Activated CD4-positive, alpha-beta memory T cell treated with anti-CD3 and anti-CD28 coated beads, Interleukin-2, amount 10 ng/mL, durations not matched to agents 7 days and 5 days (primary cell): ENCODE data around the gene MRC1. TPM values are rescaled to one million over a fixed set of nuclear protein-coding genes. Genes with fewer than 3 reads are reported as not detected.

Experiments used
- CTCF ChIA-PET: fragments of 350-600 bp; sonication (Branson Sonifier 250); formaldehyde crosslinking; loops from one replicate; lab custom pipeline; 2021; ENCODE audit warnings: antibody characterized with exemption, inconsistent platforms; lab: Charles Lee
- POLR2A ChIA-PET: fragments of 350-600 bp; sonication (Branson Sonifier 250); formaldehyde crosslinking; loops from one replicate; lab custom pipeline; 2021; ENCODE audit warnings: antibody characterized with exemption; lab: Charles Lee
- DNase-seq: peaks from one replicate; pipeline ENCODE4 v3.0.0-alpha.2; 2020
- H3K27ac Mint-ChIP-seq: one replicate; pipeline ENCODE4 v1.8.0; 2021; ENCODE audit warnings: mild to moderate bottlenecking, mixed read lengths
- H3K27me3 Mint-ChIP-seq: one replicate; pipeline ENCODE4 v1.8.0; 2021; ENCODE audit warnings: mixed read lengths
- H3K36me3 Mint-ChIP-seq: one replicate; pipeline ENCODE4 v1.8.0; 2021; ENCODE audit warnings: low read depth, mixed read lengths
- H3K4me1 Mint-ChIP-seq: one replicate; pipeline ENCODE4 v1.8.0; 2021; ENCODE audit warnings: mixed read lengths
- H3K4me3 Mint-ChIP-seq: one replicate; pipeline ENCODE4 v1.8.0; 2021; ENCODE audit warnings: mild to moderate bottlenecking, mixed read lengths
- H3K9me3 Mint-ChIP-seq: one replicate; pipeline ENCODE4 v1.8.0; 2021; ENCODE audit warnings: mixed read lengths
- total RNA-seq, 2 experiments: library from RNA; stranded (reverse); gene quantifications; one replicate each; pipeline ENCODE4 v1.2.3, GENCODE V29; 2021

MRC1 gene
- total RNA-seq, 2 experiments from 2014 or later: not detected

DNA sequence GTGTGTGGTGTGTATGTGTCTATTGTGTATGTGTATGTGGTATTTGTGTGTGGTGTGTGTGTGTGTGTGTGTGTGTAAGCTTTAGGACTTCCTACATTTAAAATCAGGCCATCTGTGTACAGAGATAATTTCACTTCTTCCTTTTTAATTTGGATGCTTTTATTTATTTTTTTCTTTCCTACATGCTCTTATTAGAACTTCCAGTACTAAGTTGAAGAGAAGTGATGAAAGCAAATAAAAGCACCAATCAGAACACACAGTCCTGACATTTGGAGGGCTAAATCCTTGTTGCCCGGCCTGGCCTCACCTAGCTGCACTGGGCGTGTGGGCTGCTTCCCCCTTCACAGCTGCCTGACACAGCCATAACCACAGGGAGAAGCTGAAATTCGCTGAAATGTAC lies 3.8 kb upstream of the MRC1 start:
- Mint-ChIP-seq H3K4me1 (peaks cover 3% of the 10 kb centered on the region), H3K36me3 (no peaks in the 10 kb centered on the region), H3K27ac (no peak overlapping the region), H3K9me3 (no peaks in the 10 kb centered on the region), H3K27me3 (peaks cover 11% of the 10 kb centered on the region), H3K4me3 (no peak overlapping the region)
- DNase-seq: no peak
- ChIA-PET POLR2A (no interaction called here), CTCF (no interaction called here)

- ChIA-PET CTCF (no interaction called here), POLR2A (no interaction called here)
- Mint-ChIP-seq H3K27ac (no peak overlapping the region), H3K27me3 (peaks cover 13% of the 10 kb centered on the region), H3K4me3 (no peak overlapping the region), H3K36me3 (no peaks in the 10 kb centered on the region), H3K4me1 (peaks cover 3% of the 10 kb centered on the region), H3K9me3 (no peaks in the 10 kb centered on the region)
- DNase-seq: no peak
Measured at GRCh38 chr10:17805921-17806577, 3.1 kb upstream of the MRC1 start.

- Mint-ChIP-seq H3K36me3 (no peaks in the 10 kb centered on the region), H3K27ac (no peak overlapping the region), H3K4me3 (no peak overlapping the region), H3K4me1 (peaks cover 3% of the 10 kb centered on the region), H3K27me3 (peaks cover 17% of the 10 kb centered on the region), H3K9me3 (no peaks in the 10 kb centered on the region)
- ChIA-PET CTCF (no interaction called here), POLR2A (no interaction called here)
- DNase-seq: no peak
Measured at GRCh38 chr10:17811146-17811865, 2.2 kb downstream of the MRC1 start.

GRCh38 chr10:17814973-17815372 lies 5.8 kb downstream of the MRC1 start:
- CTCF ChIA-PET: no interaction called here
- H3K4me1 Mint-ChIP-seq: no peaks in the 10 kb centered on the region
- H3K27ac Mint-ChIP-seq: no peak overlapping the region
- no peak for DNase-seq
- H3K4me3 Mint-ChIP-seq: no peak overlapping the region
- no peaks in the 10 kb centered on the region for H3K9me3 Mint-ChIP-seq
- H3K27me3 Mint-ChIP-seq: peaks cover 12% of the 10 kb centered on the region
- POLR2A ChIA-PET: no interaction called here
- H3K36me3 Mint-ChIP-seq: no peaks in the 10 kb centered on the region

- peaks cover 6% of the 10 kb centered on the region for H3K27me3 Mint-ChIP-seq
- POLR2A ChIA-PET: no interaction called here
- DNase-seq: no peak
- no peak overlapping the region for H3K27ac Mint-ChIP-seq
- H3K4me3 Mint-ChIP-seq: no peak overlapping the region
- CTCF ChIA-PET: no interaction called here
- H3K9me3 Mint-ChIP-seq: no peaks in the 10 kb centered on the region
- H3K4me1 Mint-ChIP-seq: no peaks in the 10 kb centered on the region
- no peaks in the 10 kb centered on the region for H3K36me3 Mint-ChIP-seq
Measured at GRCh38 chr10:17816199-17816598, 7.1 kb downstream of the MRC1 start.

DNA sequence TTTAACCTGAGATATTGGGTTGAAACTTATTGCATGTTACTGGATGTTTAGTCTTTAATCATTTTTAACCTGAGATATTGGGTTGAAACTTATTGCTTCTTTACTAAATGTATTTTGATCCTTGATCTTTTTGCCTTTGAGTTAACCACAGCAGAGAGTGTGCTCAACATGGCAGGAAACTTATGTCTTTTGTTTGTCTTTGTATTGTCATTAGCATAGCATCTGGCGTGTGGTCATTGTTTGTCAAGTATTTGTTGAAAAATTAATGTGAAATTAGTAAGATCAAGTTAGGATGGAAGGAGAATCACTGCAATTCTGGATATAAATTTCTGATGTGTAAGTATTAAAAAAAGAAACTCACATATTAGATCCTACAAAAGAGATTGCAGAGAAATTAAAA lies 8.2 kb downstream of the MRC1 start:
- no peak for DNase-seq
- Mint-ChIP-seq H3K4me1 (no peaks in the 10 kb centered on the region), H3K36me3 (no peaks in the 10 kb centered on the region), H3K4me3 (no peak overlapping the region), H3K9me3 (no peaks in the 10 kb centered on the region), H3K27ac (no peak overlapping the region), H3K27me3 (peaks cover 9% of the 10 kb centered on the region)
- ChIA-PET POLR2A (no interaction called here), CTCF (no interaction called here)

DNA sequence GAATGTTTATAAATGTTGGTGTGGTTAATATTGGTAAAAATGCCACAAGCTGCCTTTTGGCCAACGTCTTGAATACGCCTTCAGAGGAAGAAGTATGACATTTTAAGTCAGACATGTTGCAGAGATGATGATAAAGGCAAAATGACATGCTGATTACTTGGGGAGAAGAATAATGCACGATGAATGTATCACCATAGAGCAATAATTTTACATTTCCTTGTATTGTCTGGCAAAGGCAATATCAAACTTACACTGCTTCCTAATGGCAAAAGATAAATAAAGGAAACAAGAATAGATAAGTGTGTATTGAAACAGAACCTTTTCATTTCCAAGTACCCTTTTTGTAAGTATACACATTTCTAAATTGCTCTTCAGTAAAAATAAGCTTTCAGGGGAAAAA lies 8.6 kb downstream of the MRC1 start:
- no peak overlapping the region for H3K4me3 Mint-ChIP-seq
- peaks cover 9% of the 10 kb centered on the region for H3K27me3 Mint-ChIP-seq
- H3K9me3 Mint-ChIP-seq: no peaks in the 10 kb centered on the region
- CTCF ChIA-PET: no interaction called here
- no peak for DNase-seq
- POLR2A ChIA-PET: no interaction called here
- H3K4me1 Mint-ChIP-seq: no peaks in the 10 kb centered on the region
- H3K27ac Mint-ChIP-seq: no peak overlapping the region
- no peaks in the 10 kb centered on the region for H3K36me3 Mint-ChIP-seq

DNA sequence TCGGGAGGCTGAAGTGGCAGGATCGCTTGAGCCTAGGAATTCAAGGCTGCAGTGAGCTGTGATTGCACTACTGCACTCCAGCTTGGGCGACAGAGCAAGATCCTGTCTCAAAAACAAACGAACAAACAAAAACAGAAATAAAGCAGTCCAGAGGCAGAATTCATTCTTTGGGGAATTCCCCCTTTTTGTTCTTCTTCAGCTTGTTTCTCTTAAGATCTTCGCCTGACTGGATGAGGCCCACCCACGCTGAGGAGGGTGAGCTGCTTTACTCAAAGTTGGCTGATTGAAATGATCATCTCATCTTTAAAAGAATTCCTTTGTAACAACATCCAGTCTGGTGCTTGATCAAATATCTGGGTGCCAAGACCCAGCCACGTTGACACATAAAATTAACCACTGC lies 10.7 kb downstream of the MRC1 start:
- POLR2A ChIA-PET: no interaction called here
- H3K9me3 Mint-ChIP-seq: no peaks in the 10 kb centered on the region
- no peak overlapping the region for H3K27ac Mint-ChIP-seq
- H3K36me3 Mint-ChIP-seq: no peaks in the 10 kb centered on the region
- CTCF ChIA-PET: no interaction called here
- peaks cover 12% of the 10 kb centered on the region for H3K27me3 Mint-ChIP-seq
- no peak overlapping the region for H3K4me3 Mint-ChIP-seq
- DNase-seq: no peak
- no peaks in the 10 kb centered on the region for H3K4me1 Mint-ChIP-seq

DNA sequence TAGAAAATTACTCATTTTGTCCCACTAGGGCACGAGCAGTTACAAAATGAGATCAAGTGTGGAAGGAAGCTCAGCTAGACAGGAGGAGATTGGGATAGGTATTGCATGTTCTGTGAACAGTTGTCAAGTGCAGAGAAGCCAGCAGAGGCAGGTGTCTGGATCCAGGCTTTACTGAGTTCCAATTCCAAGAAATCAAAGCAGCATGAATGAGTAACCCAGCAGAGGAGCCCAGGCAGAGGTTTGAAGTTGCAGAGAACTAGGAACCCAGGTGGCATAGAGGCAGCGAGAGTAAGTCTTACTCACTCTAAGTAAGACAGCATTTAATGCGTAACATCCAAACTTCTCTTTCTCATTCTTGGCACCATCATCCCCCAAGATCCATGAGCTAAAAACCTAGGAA lies 11.8 kb downstream of the MRC1 start:
- Mint-ChIP-seq H3K9me3 (no peaks in the 10 kb centered on the region), H3K4me3 (no peak overlapping the region), H3K4me1 (no peaks in the 10 kb centered on the region), H3K27me3 (peaks cover 8% of the 10 kb centered on the region), H3K36me3 (no peaks in the 10 kb centered on the region), H3K27ac (no peak overlapping the region)
- POLR2A ChIA-PET: no interaction called here
- DNase-seq: no peak
- CTCF ChIA-PET: no interaction called here

DNA sequence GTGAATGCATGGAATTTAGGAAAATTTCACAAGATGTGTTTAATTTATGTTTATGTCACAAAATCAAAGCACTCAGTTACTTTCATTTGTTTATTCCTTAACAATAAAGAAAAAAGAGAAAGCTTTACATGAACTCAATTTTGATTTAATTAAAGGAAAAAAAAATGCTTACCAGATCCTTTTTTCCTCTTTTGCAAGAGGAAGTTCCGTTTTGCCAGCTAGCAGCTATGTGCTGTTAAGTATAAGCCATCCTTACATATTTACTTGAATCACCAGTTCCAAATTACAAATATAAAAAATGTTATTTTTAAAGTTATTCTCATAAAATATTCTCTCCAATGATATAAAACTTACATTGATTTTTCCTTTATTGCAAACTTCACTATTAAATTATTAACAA lies 12.7 kb downstream of the MRC1 start:
- POLR2A ChIA-PET: no interaction called here
- Mint-ChIP-seq H3K36me3 (no peaks in the 10 kb centered on the region), H3K4me3 (no peak overlapping the region), H3K27me3 (peaks cover 8% of the 10 kb centered on the region), H3K4me1 (no peaks in the 10 kb centered on the region), H3K9me3 (no peaks in the 10 kb centered on the region), H3K27ac (no peak overlapping the region)
- no peak for DNase-seq
- CTCF ChIA-PET: no interaction called here

DNA sequence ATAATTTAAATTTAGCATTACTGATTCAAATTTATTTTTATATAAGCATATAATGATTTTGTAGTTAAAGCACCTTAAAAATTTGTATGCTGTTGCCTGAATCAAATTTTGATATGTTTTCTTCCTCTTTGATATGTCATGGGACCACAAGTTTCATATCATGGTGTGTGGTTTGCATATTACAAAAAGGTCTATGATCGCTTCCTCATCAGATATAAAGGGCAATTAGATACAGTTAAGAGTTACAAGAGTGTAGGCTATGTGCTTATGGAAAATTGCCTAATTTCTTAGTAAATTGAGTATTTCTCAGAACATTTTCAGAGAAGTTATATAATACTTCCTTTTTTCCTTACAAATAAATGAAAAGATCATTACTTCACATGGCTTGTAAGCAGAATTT lies 22.2 kb downstream of the MRC1 start:
- no peaks in the 10 kb centered on the region for H3K4me1 Mint-ChIP-seq
- ChIA-PET CTCF (interaction anchor here (0.6 kb wide), 1 partner anchor 50 kb away, joined by 4 read pairs; no protein-coding TSS in a partner anchor), POLR2A (no interaction called here)
- H3K27me3 Mint-ChIP-seq: no peaks in the 10 kb centered on the region
- H3K36me3 Mint-ChIP-seq: no peaks in the 10 kb centered on the region
- H3K9me3 Mint-ChIP-seq: no peaks in the 10 kb centered on the region
- H3K27ac Mint-ChIP-seq: no peak overlapping the region
- DNase-seq: no peak
- no peak overlapping the region for H3K4me3 Mint-ChIP-seq

DNA sequence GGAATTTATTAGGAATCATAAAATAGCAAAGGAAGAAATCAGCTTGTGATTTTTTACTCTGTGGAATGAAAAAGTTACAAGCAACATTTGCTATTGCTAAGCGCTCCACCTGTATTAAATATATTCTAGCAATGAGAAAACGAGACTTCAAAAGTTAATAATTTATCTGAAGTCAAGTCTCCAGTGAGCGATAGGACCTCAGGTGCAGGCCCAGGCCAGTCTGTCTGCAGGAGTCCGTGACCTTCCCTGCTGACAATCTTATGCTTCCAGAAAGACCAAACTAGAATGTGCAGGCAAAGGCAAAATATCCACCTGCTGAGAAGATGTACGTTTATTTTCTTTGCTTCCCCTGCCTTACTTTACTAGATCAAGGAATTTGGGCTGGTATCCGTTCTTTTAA lies 22.7 kb downstream of the MRC1 start:
- no peak overlapping the region for H3K27ac Mint-ChIP-seq
- H3K4me1 Mint-ChIP-seq: no peaks in the 10 kb centered on the region
- DNase-seq: no peak
- CTCF ChIA-PET: interaction anchor here (0.6 kb wide), 1 partner anchor 50 kb away, joined by 4 read pairs; no protein-coding TSS in a partner anchor
- POLR2A ChIA-PET: no interaction called here
- H3K27me3 Mint-ChIP-seq: no peaks in the 10 kb centered on the region
- H3K36me3 Mint-ChIP-seq: no peaks in the 10 kb centered on the region
- no peak overlapping the region for H3K4me3 Mint-ChIP-seq
- H3K9me3 Mint-ChIP-seq: no peaks in the 10 kb centered on the region

- CTCF ChIA-PET: no interaction called here
- H3K36me3 Mint-ChIP-seq: no peaks in the 10 kb centered on the region
- peaks cover 6% of the 10 kb centered on the region for H3K27me3 Mint-ChIP-seq
- POLR2A ChIA-PET: no interaction called here
- no peak for DNase-seq
- H3K4me3 Mint-ChIP-seq: no peak overlapping the region
- no peak overlapping the region for H3K27ac Mint-ChIP-seq
- H3K9me3 Mint-ChIP-seq: no peaks in the 10 kb centered on the region
- no peaks in the 10 kb centered on the region for H3K4me1 Mint-ChIP-seq
Measured at GRCh38 chr10:17833656-17834055, 24.5 kb downstream of the MRC1 start.

DNA sequence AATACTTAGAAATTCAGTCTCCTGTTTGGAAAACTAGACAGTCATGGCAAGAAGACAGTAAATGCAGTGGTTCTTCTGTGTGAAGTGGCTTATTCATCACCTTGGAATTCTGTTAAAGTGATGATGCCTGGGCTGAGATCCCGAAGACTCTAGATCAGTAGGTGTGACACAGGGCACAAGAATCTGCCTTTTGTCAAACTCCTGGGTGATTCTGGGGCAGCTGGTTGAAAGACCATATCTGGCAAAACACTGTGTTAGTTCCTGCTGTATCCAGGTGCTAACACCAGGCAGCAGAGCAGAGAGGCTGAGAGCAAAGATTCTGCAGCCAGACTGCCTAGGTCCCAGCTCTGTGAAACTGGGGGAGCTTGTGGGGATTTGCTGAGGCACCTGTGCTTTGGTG lies 26.5 kb downstream of the MRC1 start:
- H3K4me3 Mint-ChIP-seq: no peak overlapping the region
- CTCF ChIA-PET: no interaction called here
- H3K27me3 Mint-ChIP-seq: peaks cover 6% of the 10 kb centered on the region
- no peaks in the 10 kb centered on the region for H3K9me3 Mint-ChIP-seq
- no peaks in the 10 kb centered on the region for H3K36me3 Mint-ChIP-seq
- no peak for DNase-seq
- no peaks in the 10 kb centered on the region for H3K4me1 Mint-ChIP-seq
- POLR2A ChIA-PET: no interaction called here
- H3K27ac Mint-ChIP-seq: no peak overlapping the region
